HG03095 (cell line): Measurements from ENCODE around the gene VIM.
"Not testable (repeated sequence)": the region's sequence is repeated elsewhere in the genome, so short reads cannot be mapped to it uniquely, and the experiment has no call there.

Experiments used
- ATAC-seq: cut with Tn5 transposase; IDR thresholded peaks from one replicate; pipeline ENCODE4 v1.9.1; 2021; ENCODE audit warnings: moderate library complexity; ENCODE audit not compliant: unreplicated experiment

VIM gene

DNA sequence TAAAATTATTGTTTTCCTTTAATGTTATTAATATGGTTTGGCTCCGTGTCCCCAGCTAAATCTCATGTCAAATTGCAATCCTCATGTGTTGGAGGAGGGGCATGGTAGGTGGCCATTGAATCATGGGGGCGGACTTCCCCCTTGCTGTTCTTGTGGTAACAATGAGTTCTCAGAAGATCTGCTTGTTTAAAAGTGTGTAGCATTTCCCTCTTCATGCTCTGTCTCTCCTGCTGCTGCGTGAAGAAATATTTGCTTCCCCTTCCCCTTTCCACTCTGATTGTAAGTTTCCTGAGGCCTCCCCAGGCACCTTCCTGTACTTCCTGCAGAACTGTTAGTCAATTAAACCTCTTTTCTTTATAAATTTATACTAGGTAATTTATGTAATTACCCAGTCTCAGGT, 27.5 kb downstream of the VIM start:
- no peak for ATAC-seq

DNA sequence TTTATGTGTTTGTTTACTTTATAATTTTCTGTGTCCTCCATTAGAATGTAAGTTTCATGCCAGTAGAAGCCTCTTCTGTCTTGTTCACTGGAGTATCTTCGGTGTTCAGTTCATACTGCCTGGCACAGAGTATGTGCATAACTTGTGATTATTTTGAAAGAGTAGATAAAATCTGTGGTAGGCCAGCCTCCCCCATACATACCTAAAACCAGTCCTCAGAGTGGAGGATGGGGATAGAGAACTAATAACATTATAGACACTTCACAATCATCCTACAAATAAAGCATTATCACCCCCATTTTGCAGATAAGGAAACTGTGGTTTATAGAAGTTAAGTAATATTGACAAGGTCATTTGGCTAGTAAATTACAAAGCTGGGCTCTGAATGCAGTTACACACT, 28.0 kb downstream of the VIM start:
- ATAC-seq = no peak

- ATAC-seq = no peak
Observed at GRCh38 chr10:17256627-17257026, 28.6 kb downstream of the VIM start.

- ATAC-seq = no peak
Observed at GRCh38 chr10:17257466-17258321, 29.7 kb downstream of the VIM start.

DNA sequence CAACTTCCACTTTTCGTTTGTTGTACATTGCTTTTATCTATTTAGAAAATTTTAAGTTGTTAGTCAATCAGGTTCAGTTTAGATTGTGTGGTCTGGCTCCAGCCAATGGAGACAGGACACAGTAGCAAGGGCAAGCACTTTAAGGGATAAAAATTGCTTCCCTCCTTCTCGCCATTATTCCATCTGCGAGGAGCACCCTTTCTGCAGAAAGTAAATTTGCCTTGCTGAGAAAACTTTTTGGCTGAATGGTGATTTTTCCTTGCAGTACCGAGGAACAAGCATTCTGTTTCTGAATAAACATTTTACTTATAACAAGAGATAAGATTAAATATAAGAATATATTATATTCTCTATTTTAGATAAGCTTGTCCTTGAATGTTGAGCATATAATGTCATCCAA, 34.5 kb downstream of the VIM start:
- ATAC-seq = no peak

GRCh38 chr10:17263580-17263979, 35.5 kb downstream of the VIM start:
- no peak for ATAC-seq

DNA sequence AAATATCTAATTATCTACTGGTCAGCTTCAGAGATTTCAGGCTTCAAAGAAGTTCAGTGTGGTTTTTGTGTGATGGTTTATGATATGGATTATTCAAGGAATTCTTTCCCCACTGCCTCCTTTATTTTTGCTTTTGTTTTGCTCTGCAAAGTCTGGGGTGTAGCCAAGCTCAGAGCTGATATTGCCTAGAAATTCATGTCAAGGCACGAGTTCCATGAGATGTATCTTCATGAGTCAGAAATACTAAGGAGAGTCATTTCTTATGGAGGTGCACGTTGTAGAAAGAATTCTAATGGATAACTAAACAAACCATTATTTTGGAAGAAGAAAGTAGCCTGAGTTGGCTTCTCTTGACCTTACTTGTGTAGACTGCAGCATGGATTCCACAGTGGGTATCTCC, 37.4 kb downstream of the VIM start:
- ATAC-seq = no peak

GRCh38 chr10:17266549-17266948, 38.5 kb downstream of the VIM start:
- ATAC-seq = not testable (repeated sequence)

- no peak for ATAC-seq
Observed at GRCh38 chr10:17272648-17273047, 44.6 kb downstream of the VIM start.

DNA sequence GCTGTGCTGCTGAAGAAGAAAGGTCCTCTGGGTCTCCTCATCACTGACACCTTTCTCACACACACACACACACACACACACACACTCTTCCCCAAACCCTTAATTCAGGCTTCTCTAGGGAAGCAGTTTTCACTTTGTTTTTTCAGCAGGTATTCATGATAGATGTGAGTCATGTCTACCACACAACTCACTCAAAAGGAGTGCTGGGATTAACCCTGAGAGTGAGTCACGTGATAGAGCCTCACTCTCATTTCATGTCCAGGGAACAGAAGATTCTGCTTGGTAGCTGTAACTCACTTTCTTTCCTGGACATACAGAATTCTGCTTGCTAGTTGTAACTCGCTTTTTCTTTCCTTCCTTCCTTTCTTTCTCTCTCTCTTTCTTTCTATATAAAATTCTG, 45.4 kb downstream of the VIM start:
- no peak for ATAC-seq

DNA sequence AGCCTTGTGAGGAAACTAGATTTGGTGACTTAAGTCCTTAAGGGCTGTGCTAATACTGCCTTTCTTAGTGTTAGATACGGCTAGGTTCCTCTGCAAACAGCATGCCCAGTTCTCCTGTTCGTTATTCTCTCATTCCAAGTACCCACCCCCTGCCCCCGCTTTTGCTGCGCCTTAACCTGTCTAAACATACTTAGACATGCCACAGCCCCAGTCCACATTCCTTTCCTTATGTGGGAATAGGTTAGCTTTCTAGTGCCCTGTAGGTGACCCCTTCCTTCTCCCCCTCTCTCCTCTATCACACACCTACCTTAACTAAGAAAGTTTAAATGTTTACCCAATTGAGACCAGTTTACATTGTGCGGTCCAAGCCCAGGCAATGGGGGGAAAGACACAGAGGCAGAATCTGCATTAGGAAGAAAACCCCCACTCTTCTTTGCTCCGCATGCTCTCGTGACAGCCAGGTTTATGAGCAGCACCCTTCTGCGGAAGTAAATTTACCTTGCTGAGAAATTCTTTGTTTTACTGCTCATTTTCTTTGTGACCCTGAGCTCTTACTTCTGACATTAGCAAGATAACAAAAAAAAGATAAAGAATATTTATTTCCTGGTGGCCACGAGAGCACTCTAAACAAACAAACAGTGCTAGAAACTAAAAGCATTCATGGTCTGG, 48.8 kb downstream of the VIM start:
- ATAC-seq = no peak

- ATAC-seq = no peak
Observed at GRCh38 chr10:17278607-17279240, 50.7 kb downstream of the VIM start.

- ATAC-seq = no peak
Observed at GRCh38 chr10:17282311-17282710, 54.3 kb downstream of the VIM start.

DNA sequence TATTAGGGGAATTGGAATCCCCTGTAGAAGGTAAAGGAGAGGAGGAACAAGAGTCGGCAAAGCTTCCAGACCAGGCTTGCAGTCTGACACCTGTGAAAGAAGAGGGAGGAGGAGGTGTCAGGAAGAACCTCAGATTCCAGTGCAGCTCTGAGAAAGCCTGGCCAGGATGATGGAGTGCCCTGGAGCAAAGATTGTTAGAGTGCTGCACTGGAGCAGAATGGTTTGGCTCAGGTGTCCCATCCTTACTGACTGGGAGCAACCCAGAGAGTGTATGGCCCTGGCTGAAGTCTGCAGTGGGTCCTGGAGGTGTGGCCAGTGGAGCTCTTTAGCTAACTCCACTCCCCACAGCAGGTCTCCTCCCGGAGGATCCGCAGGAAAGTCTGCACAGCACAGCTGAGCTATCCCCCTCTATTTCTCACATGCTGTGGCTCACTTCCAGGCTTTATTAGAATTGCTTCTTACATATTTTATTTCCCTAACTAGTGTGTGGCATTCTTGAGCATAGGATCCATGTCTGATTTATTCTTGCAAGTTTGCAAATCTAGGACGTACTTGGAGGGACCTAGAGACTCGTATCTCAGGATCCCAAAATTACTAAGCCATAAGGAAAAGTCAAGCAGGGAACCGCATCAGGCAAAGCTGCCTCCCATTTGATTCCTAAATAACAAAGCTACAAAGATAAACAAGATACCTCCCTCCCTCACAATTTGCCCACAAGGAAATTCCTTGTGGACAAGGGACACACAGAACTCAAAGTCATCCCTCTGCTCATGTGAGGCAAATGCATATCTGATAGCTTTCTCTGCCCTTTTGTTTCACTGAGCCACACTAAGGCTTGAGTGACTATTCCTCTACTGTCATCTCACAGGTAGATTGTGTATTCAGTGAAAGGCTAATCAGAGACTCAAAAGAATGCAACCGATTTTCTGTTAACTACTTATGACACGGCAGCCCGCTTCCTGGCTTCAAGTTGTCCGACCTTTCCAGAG, 58.8 kb downstream of the VIM start:
- no peak for ATAC-seq
